PC-9 (cell line): ENCODE data around the gene GOLM1. TPM values are rescaled to one million over a fixed set of nuclear protein-coding genes. Genes with fewer than 3 reads are reported as not detected.

Source experiments
- BruUV-seq: library from RNA; stranded (reverse); fragments of 400-500 nt; replicated peaks from 2 replicates; lab custom pipeline; 2021; lab: Mats Ljungman, UMichigan
- CTCF ChIA-PET: fragments of 300-600 bp; sonication (Branson Sonifier 250); formaldehyde crosslinking; loops from one replicate; lab custom pipeline; 2022; ENCODE audit warnings: antibody characterized with exemption; lab: Charles Lee
- POLR2A ChIA-PET: fragments of 300-600 bp; sonication (Branson Sonifier 250); formaldehyde crosslinking; loops from one replicate; lab custom pipeline; 2022; ENCODE audit warnings: antibody characterized with exemption; ENCODE audit not compliant: unreplicated experiment; lab: Charles Lee
- DNase-seq, 2 experiments: peaks; one replicate each; pipeline versions ENCODE4 v3.0.0 to v3.0.0-alpha.2; 2015 to 2022; ENCODE audit warnings: mixed read lengths in 1 of 2
- H2AFZ ChIP-seq: fragments of 200-600 bp; sonication (generic); 2 replicates; pipeline ENCODE4 v1.8.1; 2017; ENCODE audit warnings: antibody characterized with exemption
- H3F3A ChIP-seq: fragments of 200-600 bp; sonication (generic); 2 replicates; pipeline ENCODE4 v1.8.1; 2017; ENCODE audit warnings: antibody characterized with exemption, mild to moderate bottlenecking, low read depth; ENCODE audit not compliant: insufficient read depth
- H3K27ac ChIP-seq: fragments of 200-600 bp; sonication (generic); 2 replicates; pipeline ENCODE4 v1.6.1; 2016; ENCODE audit warnings: mixed run types
- H3K27me3 ChIP-seq: fragments of 200-600 bp; sonication (generic); 2 replicates; pipeline ENCODE4 v1.6.1; 2016; ENCODE audit warnings: low read depth, mixed run types; ENCODE audit not compliant: insufficient read depth
- H3K36me3 ChIP-seq: fragments of 200-600 bp; sonication (generic); 2 replicates; pipeline ENCODE4 v1.6.1; 2016; ENCODE audit warnings: low read depth, mixed run types
- H3K4me1 ChIP-seq: fragments of 200-600 bp; sonication (generic); replicated peaks from 2 replicates; pipeline ENCODE4 v1.6.1; 2016; ENCODE audit warnings: mixed run types; ENCODE audit not compliant: insufficient read depth
- H3K4me2 ChIP-seq: fragments of 200-600 bp; sonication (generic); 2 replicates; pipeline ENCODE4 v1.6.1; 2017; ENCODE audit warnings: mixed run types
- H3K4me3 ChIP-seq: fragments of 200-600 bp; sonication (generic); 2 replicates; pipeline ENCODE4 v1.6.1; 2016; ENCODE audit warnings: mixed run types
- H3K79me2 ChIP-seq: fragments of 200-600 bp; sonication (generic); 2 replicates; pipeline ENCODE4 v1.6.1; 2017; ENCODE audit warnings: low read depth, mixed run types
- H3K9me2 ChIP-seq: fragments of 200-600 bp; sonication (generic); 2 replicates; pipeline ENCODE4 v1.8.1; 2017; ENCODE audit warnings: mild to moderate bottlenecking; ENCODE audit not compliant: insufficient read depth
- H3K9me3 ChIP-seq: fragments of 200-600 bp; sonication (generic); 2 replicates; pipeline ENCODE4 v1.8.1; 2016; ENCODE audit warnings: low read depth; ENCODE audit not compliant: insufficient read depth
- H4K20me1 ChIP-seq: fragments of 200-600 bp; sonication (generic); 2 replicates; pipeline ENCODE4 v1.8.1; 2017; ENCODE audit not compliant: insufficient read depth
- EZH2 ChIP-seq: fragments of 200-600 bp; sonication (generic); IDR thresholded peaks from 2 replicates; pipeline ENCODE4 v1.8.0; 2017; ENCODE audit warnings: antibody characterized with exemption, low read depth
- intact Hi-C: fragments of 100-400 bp; cut with micrococcal nuclease; formaldehyde crosslinking; loops from one replicate; pipeline ENCODE4 v1.10.0; 2022; ENCODE audit not compliant: unreplicated experiment
- total RNA-seq: library from RNA; stranded (reverse); gene quantifications from 2 replicates; pipeline ENCODE4 v1.2.3, GENCODE V29; 2021
- TF ChIP-seq, protein P1 (sequence below): fragments of 200-600 bp; sonication (generic); conservative IDR thresholded peaks from 2 replicates; pipeline ENCODE4 v1.6.1; 2017; ENCODE audit warnings: mixed run types, antibody characterized with exemption, mild to moderate bottlenecking, moderate library complexity

Gene GOLM1
- total RNA-seq, 1 experiment from 2014 or later, result 94.7 TPM

DNA sequence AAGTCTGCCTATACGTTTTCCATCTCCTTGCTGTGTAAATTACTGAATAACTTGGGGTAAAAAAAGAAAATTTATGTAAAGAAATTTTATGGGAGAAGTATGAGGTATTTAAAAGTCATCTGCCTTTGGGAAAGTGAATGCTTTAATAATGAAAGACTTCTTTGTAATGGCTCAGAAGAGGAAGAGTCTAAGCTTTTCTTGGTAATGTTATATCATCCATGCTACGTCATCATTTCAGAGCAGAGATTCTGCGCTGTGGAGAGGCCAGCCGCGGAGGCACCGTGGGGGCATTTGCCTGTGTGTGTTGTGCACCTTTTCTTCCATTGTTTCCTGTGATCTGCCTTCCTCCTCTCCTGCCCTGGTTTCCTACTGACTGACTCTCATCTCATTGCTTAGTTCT, 78.2 kb downstream of the GOLM1 start:
- DNase-seq, result no peak
- H3K9me2 ChIP-seq, result no peaks in the 10 kb centered on the region
- H3K4me1 ChIP-seq, result no peaks in the 10 kb centered on the region
- 0 out of 2 replicates have a peak, but pooled peaks cover 5% of the 10 kb centered on the region for H4K20me1 ChIP-seq
- no peak overlapping the region for H3K4me3 ChIP-seq
- H3K79me2 ChIP-seq, result no peaks in the 10 kb centered on the region
- H3K27ac ChIP-seq, result no peak overlapping the region
- TF ChIP-seq, protein P1, sequence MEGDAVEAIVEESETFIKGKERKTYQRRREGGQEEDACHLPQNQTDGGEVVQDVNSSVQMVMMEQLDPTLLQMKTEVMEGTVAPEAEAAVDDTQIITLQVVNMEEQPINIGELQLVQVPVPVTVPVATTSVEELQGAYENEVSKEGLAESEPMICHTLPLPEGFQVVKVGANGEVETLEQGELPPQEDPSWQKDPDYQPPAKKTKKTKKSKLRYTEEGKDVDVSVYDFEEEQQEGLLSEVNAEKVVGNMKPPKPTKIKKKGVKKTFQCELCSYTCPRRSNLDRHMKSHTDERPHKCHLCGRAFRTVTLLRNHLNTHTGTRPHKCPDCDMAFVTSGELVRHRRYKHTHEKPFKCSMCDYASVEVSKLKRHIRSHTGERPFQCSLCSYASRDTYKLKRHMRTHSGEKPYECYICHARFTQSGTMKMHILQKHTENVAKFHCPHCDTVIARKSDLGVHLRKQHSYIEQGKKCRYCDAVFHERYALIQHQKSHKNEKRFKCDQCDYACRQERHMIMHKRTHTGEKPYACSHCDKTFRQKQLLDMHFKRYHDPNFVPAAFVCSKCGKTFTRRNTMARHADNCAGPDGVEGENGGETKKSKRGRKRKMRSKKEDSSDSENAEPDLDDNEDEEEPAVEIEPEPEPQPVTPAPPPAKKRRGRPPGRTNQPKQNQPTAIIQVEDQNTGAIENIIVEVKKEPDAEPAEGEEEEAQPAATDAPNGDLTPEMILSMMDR, result no peak
- no peak for TF ChIP-seq EZH2
- BruUV-seq, result no TSS peak
- intact Hi-C loops, result no loop called here
- H3K4me2 ChIP-seq, result no peak overlapping the region
- peaks cover 4% of the 10 kb centered on the region; the same call in 1 of the 2 replicates for H3F3A ChIP-seq
- no peak overlapping the region for H2AFZ ChIP-seq
- H3K27me3 ChIP-seq, result no peaks in the 10 kb centered on the region
- POLR2A ChIA-PET, result no interaction called here
- H3K9me3 ChIP-seq, result no peaks in the 10 kb centered on the region
- CTCF ChIA-PET, result no interaction called here
- H3K36me3 ChIP-seq, result peaks cover 45% of the 10 kb centered on the region

DNA sequence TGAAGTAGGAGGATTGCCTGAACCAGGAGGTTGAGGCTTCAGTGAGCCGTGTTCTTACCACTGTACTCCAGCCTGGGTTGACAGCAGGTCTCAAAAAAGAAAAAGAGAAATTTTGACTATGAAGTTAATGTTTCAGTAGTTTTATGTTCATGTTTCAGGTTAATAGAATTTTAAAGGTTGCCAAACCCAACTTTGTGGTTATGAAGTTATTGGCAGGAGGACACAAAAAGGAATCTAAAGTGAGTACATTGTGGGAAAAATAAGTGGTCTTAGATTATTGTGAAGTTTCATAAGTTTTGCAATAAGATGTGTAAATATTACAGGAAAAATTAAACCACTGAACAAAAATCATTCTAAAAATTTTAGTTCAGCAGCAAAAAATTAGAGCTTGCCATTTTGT, 78.6 kb downstream of the GOLM1 start:
- Histone ChIP-seq H3K79me2 (no peaks in the 10 kb centered on the region), H3K27ac (no peak overlapping the region), H3K36me3 (peaks cover 45% of the 10 kb centered on the region), H3K27me3 (no peaks in the 10 kb centered on the region), H4K20me1 (0 out of 2 replicates have a peak, but pooled peaks cover 5% of the 10 kb centered on the region), H3F3A (no peaks in the 10 kb centered on the region; the same call in 1 of the 2 replicates), H3K9me3 (no peaks in the 10 kb centered on the region), H3K4me1 (no peaks in the 10 kb centered on the region), H2AFZ (no peak overlapping the region), H3K9me2 (no peaks in the 10 kb centered on the region), H3K4me3 (no peak overlapping the region), H3K4me2 (no peak overlapping the region)
- intact Hi-C loops, result no loop called here
- TF ChIP-seq, protein P1, result no peak
- TF ChIP-seq EZH2, result no peak
- DNase-seq, result no peak
- CTCF ChIA-PET, result no interaction called here
- POLR2A ChIA-PET, result no interaction called here
- no TSS peak for BruUV-seq

DNA sequence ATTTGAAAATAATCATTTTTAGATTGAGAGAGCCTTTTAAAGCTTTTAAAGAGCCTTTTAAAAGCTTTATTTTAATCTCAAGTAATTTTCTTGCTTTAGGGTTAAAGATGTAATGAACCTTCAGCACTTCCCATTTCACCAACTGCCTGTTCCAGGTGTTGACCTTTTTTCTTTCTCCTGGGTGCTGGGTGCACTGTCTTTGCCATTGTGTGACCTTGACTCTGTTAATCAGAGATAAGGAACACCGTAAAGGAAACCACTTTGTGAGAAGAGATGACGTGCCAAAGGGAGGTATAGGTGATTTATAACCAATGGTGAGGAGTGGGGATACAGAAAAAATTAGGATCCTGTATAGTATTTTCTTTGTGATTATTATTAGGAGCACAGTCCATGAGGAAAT, 90.2 kb downstream of the GOLM1 start:
- Histone ChIP-seq H3F3A (peaks cover 4% of the 10 kb centered on the region; the same call in 1 of the 2 replicates), H2AFZ (no peak overlapping the region), H3K79me2 (no peaks in the 10 kb centered on the region), H3K4me1 (no peaks in the 10 kb centered on the region), H4K20me1 (peaks cover 5% of the 10 kb centered on the region; the same call in 1 of the 2 replicates), H3K4me3 (no peak overlapping the region), H3K9me3 (0 out of 2 replicates have a peak, but pooled peaks cover 4% of the 10 kb centered on the region), H3K27me3 (no peaks in the 10 kb centered on the region), H3K9me2 (no peaks in the 10 kb centered on the region), H3K4me2 (no peak overlapping the region), H3K27ac (no peak overlapping the region), H3K36me3 (peaks cover 38% of the 10 kb centered on the region)
- POLR2A ChIA-PET, result no interaction called here
- BruUV-seq, result no TSS peak
- intact Hi-C loops, result no loop called here
- CTCF ChIA-PET, result no interaction called here
- no peak for TF ChIP-seq EZH2
- TF ChIP-seq, protein P1, result no peak
- DNase-seq, result no peak
